SH-SY5Y (cell line): ENCODE measurements around the gene AUP1.

Experiments used
- GATA2 ChIP-seq: IDR thresholded peaks from 2 replicates; pipeline ENCODE4 v1.6.1; 2011; ENCODE audit warnings: mild to moderate bottlenecking, low read depth, low read length
- GATA3 ChIP-seq: IDR thresholded peaks from 2 replicates; pipeline ENCODE4 v1.6.1; 2011; ENCODE audit warnings: low read depth, mild to moderate bottlenecking, low read length, moderate library complexity

GRCh38 chr2:74489906-74490305 is 39.6 kb downstream of the AUP1 start:
- TF ChIP-seq GATA2 (no peak), GATA3 (no peak)
